ENCODE measurements around the gene DAZAP1.

DAZAP1 gene

DNA sequence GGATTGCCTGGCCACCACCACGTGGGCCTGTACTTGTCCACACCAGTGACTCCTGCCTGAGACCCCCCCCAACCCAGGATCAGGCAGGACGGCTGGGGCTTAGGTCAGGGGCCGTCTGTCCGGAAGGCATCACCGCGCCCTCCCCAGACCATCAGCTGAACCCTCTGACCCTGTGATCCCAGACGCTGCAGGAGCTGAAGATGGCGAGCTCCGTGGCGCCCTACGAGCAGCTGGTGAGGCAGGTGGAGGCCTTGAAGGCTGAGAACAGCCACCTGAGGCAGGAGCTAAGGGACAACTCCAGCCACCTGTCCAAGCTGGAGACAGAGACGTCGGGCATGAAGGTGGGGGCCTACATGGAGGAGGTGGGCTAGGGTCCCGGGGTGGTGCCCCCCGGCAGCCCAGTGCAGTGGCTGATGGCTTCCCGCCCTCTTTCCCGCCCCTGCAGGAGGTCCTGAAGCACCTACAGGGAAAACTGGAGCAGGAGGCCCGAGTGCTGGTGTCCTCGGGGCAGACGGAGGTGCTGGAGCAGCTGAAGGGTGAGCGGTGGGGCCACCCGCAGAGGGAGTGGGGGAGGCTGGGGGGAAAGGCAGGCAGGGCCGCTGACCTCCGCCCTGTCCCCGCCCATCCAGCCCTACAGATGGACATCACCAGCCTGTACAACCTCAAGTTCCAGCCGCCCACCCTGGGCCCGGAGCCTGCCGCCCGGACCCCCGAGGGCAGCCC, 45.6 kb downstream of the DAZAP1 start:
- H2AFZ ChIP-seq (ENCODE audit: low read depth, low read length, severe bottlenecking): no peak overlapping the region
- H3K27ac ChIP-seq (ENCODE audit: low read depth, low read length): no peak overlapping the region
- no peaks in the 10 kb centered on the region for H3F3A ChIP-seq (ENCODE audit: insufficient read depth)
- TF ChIP-seq, protein P1, sequence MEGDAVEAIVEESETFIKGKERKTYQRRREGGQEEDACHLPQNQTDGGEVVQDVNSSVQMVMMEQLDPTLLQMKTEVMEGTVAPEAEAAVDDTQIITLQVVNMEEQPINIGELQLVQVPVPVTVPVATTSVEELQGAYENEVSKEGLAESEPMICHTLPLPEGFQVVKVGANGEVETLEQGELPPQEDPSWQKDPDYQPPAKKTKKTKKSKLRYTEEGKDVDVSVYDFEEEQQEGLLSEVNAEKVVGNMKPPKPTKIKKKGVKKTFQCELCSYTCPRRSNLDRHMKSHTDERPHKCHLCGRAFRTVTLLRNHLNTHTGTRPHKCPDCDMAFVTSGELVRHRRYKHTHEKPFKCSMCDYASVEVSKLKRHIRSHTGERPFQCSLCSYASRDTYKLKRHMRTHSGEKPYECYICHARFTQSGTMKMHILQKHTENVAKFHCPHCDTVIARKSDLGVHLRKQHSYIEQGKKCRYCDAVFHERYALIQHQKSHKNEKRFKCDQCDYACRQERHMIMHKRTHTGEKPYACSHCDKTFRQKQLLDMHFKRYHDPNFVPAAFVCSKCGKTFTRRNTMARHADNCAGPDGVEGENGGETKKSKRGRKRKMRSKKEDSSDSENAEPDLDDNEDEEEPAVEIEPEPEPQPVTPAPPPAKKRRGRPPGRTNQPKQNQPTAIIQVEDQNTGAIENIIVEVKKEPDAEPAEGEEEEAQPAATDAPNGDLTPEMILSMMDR (IDR thresholded peaks at IDR 0.05; ENCODE audit: insufficient read depth, low read length, poor library complexity, severe bottlenecking): no peak
- TF ChIP-seq EZH2phosphoT487 (conservative IDR thresholded peaks at IDR 0.05; ENCODE audit: low read length): no peak
- no peaks in the 10 kb centered on the region for H3K9me2 ChIP-seq (replicated peaks; ENCODE audit: insufficient read depth, low read length)
- no peaks in the 10 kb centered on the region for H4K20me1 ChIP-seq (ENCODE audit: low read depth, low read length)
- no peaks in the 10 kb centered on the region for H3K27me3 ChIP-seq (ENCODE audit: low read length)
- no peak overlapping the region for H3K9ac ChIP-seq (ENCODE audit: low read length)
- no peaks in the 10 kb centered on the region for H3K36me3 ChIP-seq (ENCODE audit: low read length)
- H3K4me2 ChIP-seq (ENCODE audit: low read depth, low read length, poor library complexity, severe bottlenecking): no peak overlapping the region
- H3K79me2 ChIP-seq (ENCODE audit: insufficient read depth, low read length): no peaks in the 10 kb centered on the region
- no peaks in the 10 kb centered on the region for H3K9me3 ChIP-seq (ENCODE audit: insufficient read depth, low read length)
- H3K4me3 ChIP-seq (ENCODE audit: insufficient read depth, low read length, poor library complexity, severe bottlenecking): no peak overlapping the region

DNA sequence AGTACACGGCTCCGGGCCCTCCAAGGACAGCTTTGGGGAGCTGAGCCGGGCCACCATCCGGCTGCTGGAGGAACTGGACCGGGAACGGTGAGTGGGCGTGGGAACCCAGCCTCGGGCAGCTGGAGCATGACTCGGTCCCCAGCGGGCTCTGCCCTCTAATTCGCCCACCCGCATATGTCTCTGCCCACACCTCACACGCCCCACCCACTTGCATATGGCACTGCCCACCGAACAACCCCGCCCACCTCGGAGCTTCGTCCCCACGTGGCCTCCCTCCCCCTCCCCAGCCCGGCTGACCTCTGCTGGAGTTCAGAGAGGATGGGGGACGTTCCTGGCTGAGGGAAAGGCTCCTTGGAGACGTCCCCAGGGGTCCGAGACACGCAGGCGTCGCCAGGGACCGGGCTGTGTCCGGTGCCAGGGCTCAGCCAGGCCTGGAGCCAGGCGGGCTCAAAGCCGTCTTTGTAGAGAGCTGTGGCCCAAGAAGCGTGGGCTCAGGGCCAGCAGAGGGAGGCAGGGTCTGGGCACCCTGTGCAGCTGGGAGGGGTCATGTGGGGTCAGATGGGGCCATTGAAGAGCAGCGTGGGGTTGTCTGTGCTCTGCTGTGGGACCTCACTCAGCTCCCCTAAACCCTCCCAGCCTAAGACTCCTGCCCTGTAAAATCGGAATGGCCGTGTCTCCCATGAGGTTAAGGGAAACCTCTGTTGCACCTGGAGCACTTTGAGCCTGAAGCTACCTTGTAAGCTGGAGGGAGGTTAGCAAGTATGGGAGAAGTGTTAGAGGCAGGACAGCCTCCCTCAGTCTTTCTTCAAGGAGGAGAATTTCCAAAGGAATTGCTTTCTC, 46.4 kb downstream of the DAZAP1 start:
- no peaks in the 10 kb centered on the region for H3K9me3 ChIP-seq (ENCODE audit: insufficient read depth, low read length)
- H3K4me3 ChIP-seq (ENCODE audit: insufficient read depth, low read length, poor library complexity, severe bottlenecking): no peak overlapping the region
- H3K9ac ChIP-seq (ENCODE audit: low read length): no peak overlapping the region
- H3K27me3 ChIP-seq (ENCODE audit: low read length): no peaks in the 10 kb centered on the region
- no peak overlapping the region for H3K4me2 ChIP-seq (ENCODE audit: low read depth, low read length, poor library complexity, severe bottlenecking)
- H2AFZ ChIP-seq (ENCODE audit: low read depth, low read length, severe bottlenecking): no peak overlapping the region
- H3K27ac ChIP-seq (ENCODE audit: low read depth, low read length): no peak overlapping the region
- no peaks in the 10 kb centered on the region for H4K20me1 ChIP-seq (ENCODE audit: low read depth, low read length)
- H3K79me2 ChIP-seq (ENCODE audit: insufficient read depth, low read length): no peaks in the 10 kb centered on the region
- TF ChIP-seq, protein P1 (IDR thresholded peaks at IDR 0.05; ENCODE audit: insufficient read depth, low read length, poor library complexity, severe bottlenecking): no peak
- no peak for TF ChIP-seq EZH2phosphoT487 (conservative IDR thresholded peaks at IDR 0.05; ENCODE audit: low read length)
- H3F3A ChIP-seq (ENCODE audit: insufficient read depth): no peaks in the 10 kb centered on the region
- no peaks in the 10 kb centered on the region for H3K36me3 ChIP-seq (ENCODE audit: low read length)
- no peaks in the 10 kb centered on the region for H3K9me2 ChIP-seq (replicated peaks; ENCODE audit: insufficient read depth, low read length)

DNA sequence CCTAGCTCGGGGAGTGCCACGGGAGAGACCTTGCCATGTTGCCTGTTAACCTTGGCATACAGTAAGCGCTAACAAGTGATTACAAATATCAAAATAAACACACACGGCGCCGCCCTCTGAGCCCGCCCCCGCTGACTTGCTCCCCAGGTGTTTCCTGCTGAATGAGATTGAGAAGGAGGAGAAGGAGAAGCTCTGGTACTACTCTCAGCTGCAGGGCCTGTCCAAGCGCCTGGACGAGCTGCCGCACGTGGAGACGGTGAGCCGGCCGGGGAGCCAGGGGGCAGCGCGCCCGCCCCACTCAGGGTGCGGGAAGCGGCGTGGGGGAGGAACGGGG, 47.6 kb downstream of the DAZAP1 start:
- Histone ChIP-seq H3K9ac (ENCODE audit: low read length) (no peak overlapping the region), H4K20me1 (ENCODE audit: low read depth, low read length) (no peaks in the 10 kb centered on the region)
- TF ChIP-seq, protein P1 (IDR thresholded peaks at IDR 0.05; ENCODE audit: insufficient read depth, low read length, poor library complexity, severe bottlenecking): no peak
- no peak for TF ChIP-seq EZH2phosphoT487 (conservative IDR thresholded peaks at IDR 0.05; ENCODE audit: low read length)

More for the DNA sequence above, 47.6 kb downstream of the DAZAP1 start:
- no peaks in the 10 kb centered on the region for H3K27me3 ChIP-seq (ENCODE audit: low read length)
- H3K9me2 ChIP-seq (replicated peaks; ENCODE audit: insufficient read depth, low read length): no peaks in the 10 kb centered on the region
- no peak overlapping the region for H2AFZ ChIP-seq (ENCODE audit: low read depth, low read length, severe bottlenecking)
- no peak overlapping the region for H3K27ac ChIP-seq (ENCODE audit: low read depth, low read length)
- no peaks in the 10 kb centered on the region for H3K9me3 ChIP-seq (ENCODE audit: insufficient read depth, low read length)
- no peaks in the 10 kb centered on the region for H3F3A ChIP-seq (ENCODE audit: insufficient read depth)
- no peak overlapping the region for H3K4me3 ChIP-seq (ENCODE audit: insufficient read depth, low read length, poor library complexity, severe bottlenecking)
- no peaks in the 10 kb centered on the region for H3K36me3 ChIP-seq (ENCODE audit: low read length)
- peak overlapping the region; percentile 4 for H3K4me2 ChIP-seq (ENCODE audit: low read depth, low read length, poor library complexity, severe bottlenecking)
- no peaks in the 10 kb centered on the region for H3K79me2 ChIP-seq (ENCODE audit: insufficient read depth, low read length)
